Stomach (tissue), 4 donors: ENCODE results near the gene WASF1.

Source experiments
- CTCF ChIP-seq, 7 experiments: fragments of 450-650 bp in 4 of 7; fragments of 200-600 bp in 3 of 7; sonication (generic) in 3 of 7; IDR thresholded peaks; one replicate each; pipeline ENCODE4 v1.5.1; 2016 to 2019; ENCODE audit warnings: antibody characterized with exemption in 7 of 7, control low read depth in 2 of 7, mild to moderate bottlenecking in 1 of 7
- EP300 ChIP-seq: sonication (generic); formaldehyde crosslinking; IDR thresholded peaks from one replicate; pipeline ENCODE4 v1.6.1; 2017; ENCODE audit warnings: antibody characterized with exemption
- POLR2A ChIP-seq, 4 donors: fragments of 450-650 bp; IDR thresholded peaks; one replicate each; pipeline ENCODE4 v1.6.1; 2016; ENCODE audit warnings: antibody characterized with exemption in 4 of 4, control low read depth in 2 of 4, mild to moderate bottlenecking in 1 of 4, moderate library complexity in 1 of 4
- POLR2AphosphoS5 ChIP-seq, 3 donors: sonication (generic); formaldehyde crosslinking; IDR thresholded peaks; one replicate each; pipeline ENCODE4 v1.6.1; 2016; ENCODE audit warnings: antibody characterized with exemption in 3 of 3

GRCh38 chr6:110125361-110125760, 54.1 kb downstream of the WASF1 start:
- TF ChIP-seq POLR2A (IDR thresholded peaks at IDR 0.05) = no peak
- no peak for TF ChIP-seq EP300
- no peak for TF ChIP-seq POLR2AphosphoS5 (IDR thresholded peaks at IDR 0.05)
- no peak for TF ChIP-seq CTCF (IDR thresholded peaks at IDR 0.05)
